Suprapubic skin (tissue), 4 donors: Measurements from ENCODE around the gene RAPH1. TPM values are rescaled to one million over a fixed set of nuclear protein-coding genes. Genes with fewer than 3 reads are reported as not detected.
"Not testable (repeated sequence)": the region's sequence is repeated elsewhere in the genome, so short reads cannot be mapped to it uniquely, and the experiment has no call there.

ENCODE experiments used
- DNase-seq, 2 donors: peaks; one replicate each; pipeline ENCODE4 v3.0.0-alpha.2; 2019; ENCODE audit warnings: low spot score in 2 of 2
- H3K27ac ChIP-seq: fragments of 200-600 bp; sonication (generic); one replicate; pipeline ENCODE4 v1.5.1; 2019
- H3K27me3 ChIP-seq: fragments of 200-600 bp; sonication (generic); one replicate; pipeline ENCODE4 v1.5.1; 2019
- H3K36me3 ChIP-seq: fragments of 200-600 bp; sonication (generic); one replicate; pipeline ENCODE4 v1.5.1; 2019
- H3K4me1 ChIP-seq: fragments of 200-600 bp; sonication (generic); one replicate; pipeline ENCODE4 v1.5.1; 2019
- H3K4me3 ChIP-seq: fragments of 200-600 bp; sonication (generic); one replicate; pipeline ENCODE4 v1.5.1; 2019; ENCODE audit warnings: mild to moderate bottlenecking
- H3K9me3 ChIP-seq: fragments of 200-600 bp; sonication (generic); one replicate; pipeline ENCODE4 v1.5.1; 2019
- EP300 ChIP-seq: sonication (generic); formaldehyde crosslinking; IDR thresholded peaks from one replicate; pipeline ENCODE4 v1.6.1; 2017; ENCODE audit warnings: antibody characterized with exemption
- POLR2A ChIP-seq, 2 donors: fragments of 450-650 bp; IDR thresholded peaks; one replicate each; pipeline ENCODE4 v1.6.1; 2017; ENCODE audit warnings: antibody characterized with exemption in 2 of 2, mild to moderate bottlenecking in 2 of 2, moderate library complexity in 2 of 2
- POLR2AphosphoS5 ChIP-seq, 3 donors: sonication (generic); formaldehyde crosslinking; IDR thresholded peaks; one replicate each; pipeline ENCODE4 v1.6.1; 2017; ENCODE audit warnings: antibody characterized with exemption in 3 of 3
- WGBS: methylation state at CpG from one replicate; pipeline ENCODE4 v1.1.5; 2018; 5-methylcytosine and 5-hydroxymethylcytosine counted together
- total RNA-seq, 4 donors: library from RNA; depleted of rRNA; stranded (reverse); fragments of >200 nt; gene quantifications; one replicate each; pipeline ENCODE4 v1.1.0, GENCODE V29; 2016
- TF ChIP-seq, protein P1 (sequence below), 2 donors: fragments of 200-600 bp in 1 of 2; fragments of 450-650 bp in 1 of 2; sonication (generic) in 1 of 2; IDR thresholded peaks; one replicate each; pipeline ENCODE4 v1.5.1; 2016 to 2019; ENCODE audit warnings: antibody characterized with exemption in 2 of 2, mild to moderate bottlenecking in 1 of 2, moderate library complexity in 1 of 2

RAPH1 gene
- total RNA-seq, 4 donors from 2014 or later: 38.3 to 58.2 (median 49.3) TPM

DNA sequence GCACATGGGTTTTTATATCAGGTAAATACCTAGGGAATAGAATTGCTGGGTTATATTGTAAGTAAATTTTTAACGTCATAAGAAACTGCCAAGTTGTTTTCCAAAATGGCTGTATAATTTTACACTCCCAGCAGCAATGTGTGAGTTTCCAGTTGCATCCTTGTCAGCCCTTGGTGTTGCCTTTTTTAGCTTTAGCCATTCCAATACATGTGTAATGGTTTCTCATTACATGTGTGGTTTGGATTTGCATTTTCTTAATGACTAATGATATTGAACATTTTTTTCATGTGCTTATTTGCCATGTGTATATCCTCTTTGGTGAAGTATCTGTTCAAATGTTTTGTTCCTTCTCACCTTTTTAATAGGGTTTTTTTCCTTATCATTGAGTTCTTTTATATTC, 136.1 kb downstream of the RAPH1 start:
- WGBS: 91% methylated on average over 1 of the region's 1 CpG
- TF ChIP-seq EP300 (no peak), POLR2A (IDR thresholded peaks at IDR 0.05) (no peak), POLR2AphosphoS5 (IDR thresholded peaks at IDR 0.05) (no peak)
- TF ChIP-seq, protein P1, sequence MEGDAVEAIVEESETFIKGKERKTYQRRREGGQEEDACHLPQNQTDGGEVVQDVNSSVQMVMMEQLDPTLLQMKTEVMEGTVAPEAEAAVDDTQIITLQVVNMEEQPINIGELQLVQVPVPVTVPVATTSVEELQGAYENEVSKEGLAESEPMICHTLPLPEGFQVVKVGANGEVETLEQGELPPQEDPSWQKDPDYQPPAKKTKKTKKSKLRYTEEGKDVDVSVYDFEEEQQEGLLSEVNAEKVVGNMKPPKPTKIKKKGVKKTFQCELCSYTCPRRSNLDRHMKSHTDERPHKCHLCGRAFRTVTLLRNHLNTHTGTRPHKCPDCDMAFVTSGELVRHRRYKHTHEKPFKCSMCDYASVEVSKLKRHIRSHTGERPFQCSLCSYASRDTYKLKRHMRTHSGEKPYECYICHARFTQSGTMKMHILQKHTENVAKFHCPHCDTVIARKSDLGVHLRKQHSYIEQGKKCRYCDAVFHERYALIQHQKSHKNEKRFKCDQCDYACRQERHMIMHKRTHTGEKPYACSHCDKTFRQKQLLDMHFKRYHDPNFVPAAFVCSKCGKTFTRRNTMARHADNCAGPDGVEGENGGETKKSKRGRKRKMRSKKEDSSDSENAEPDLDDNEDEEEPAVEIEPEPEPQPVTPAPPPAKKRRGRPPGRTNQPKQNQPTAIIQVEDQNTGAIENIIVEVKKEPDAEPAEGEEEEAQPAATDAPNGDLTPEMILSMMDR (IDR thresholded peaks at IDR 0.05): no peak

DNA sequence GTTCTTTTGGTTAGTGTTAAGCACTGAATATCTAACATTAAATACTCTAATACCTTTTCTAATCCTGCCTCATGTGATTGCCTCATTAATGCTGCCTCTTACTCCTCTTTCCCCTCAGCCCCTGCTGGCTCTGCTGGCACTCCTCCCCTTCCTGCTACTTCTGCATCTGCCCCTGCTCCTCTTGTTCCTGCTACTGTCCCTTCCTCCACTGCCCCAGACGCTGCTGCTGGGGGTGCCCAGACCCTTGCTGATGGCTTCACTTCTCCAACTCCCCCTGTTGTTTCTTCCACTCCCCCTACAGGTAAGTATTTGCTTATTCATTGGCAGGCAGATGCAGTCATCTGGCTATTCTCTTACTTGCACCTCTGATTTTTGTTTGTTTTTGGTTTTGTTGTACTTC, 138.4 kb downstream of the RAPH1 start:
- TF ChIP-seq, protein P1 (IDR thresholded peaks at IDR 0.05): no peak
- TF ChIP-seq POLR2A (IDR thresholded peaks at IDR 0.05) (no peak), EP300 (no peak), POLR2AphosphoS5 (IDR thresholded peaks at IDR 0.05) (no peak)
- Histone ChIP-seq H3K4me3 (no peak overlapping the region), H3K27me3 (no peaks in the 10 kb centered on the region), H3K4me1 (no peaks in the 10 kb centered on the region), H3K9me3 (no peaks in the 10 kb centered on the region), H3K36me3 (peaks cover 22% of the 10 kb centered on the region), H3K27ac (no peak overlapping the region)
- DNase-seq: no peak
- WGBS: 57% methylated on average over 1 of the region's 1 CpG

More for the DNA sequence above, 136.1 kb downstream of the RAPH1 start:
- Histone ChIP-seq H3K4me1 (no peaks in the 10 kb centered on the region), H3K36me3 (peaks cover 18% of the 10 kb centered on the region), H3K4me3 (no peak overlapping the region), H3K27me3 (no peaks in the 10 kb centered on the region), H3K27ac (no peak overlapping the region), H3K9me3 (no peaks in the 10 kb centered on the region)
- no peak for DNase-seq

DNA sequence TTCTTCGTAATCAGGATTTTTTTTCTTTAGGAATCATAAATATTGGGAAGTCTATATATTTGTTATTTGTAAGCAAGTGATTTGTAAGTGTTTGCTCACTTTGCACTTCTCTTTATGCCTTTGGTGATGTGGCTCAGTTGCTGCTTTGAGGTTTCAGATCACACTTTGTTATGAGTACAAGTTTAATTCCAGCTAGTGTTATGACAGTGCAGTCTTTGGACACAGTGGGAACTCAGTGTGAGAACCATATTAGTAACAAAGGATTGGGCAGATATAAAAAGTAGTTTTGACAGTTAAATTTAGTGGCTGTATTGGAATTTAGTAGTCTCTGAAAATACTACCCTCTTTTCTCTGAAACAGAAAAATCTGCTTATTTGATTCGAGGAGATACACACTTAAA, 139.2 kb downstream of the RAPH1 start:
- DNase-seq: no peak
- Histone ChIP-seq H3K9me3 (no peaks in the 10 kb centered on the region), H3K4me3 (no peak overlapping the region), H3K27ac (no peak overlapping the region), H3K4me1 (no peaks in the 10 kb centered on the region), H3K36me3 (peaks cover 22% of the 10 kb centered on the region), H3K27me3 (no peaks in the 10 kb centered on the region)
- no peak for TF ChIP-seq POLR2A (IDR thresholded peaks at IDR 0.05)
- TF ChIP-seq, protein P1 (IDR thresholded peaks at IDR 0.05): no peak
- no peak for TF ChIP-seq POLR2AphosphoS5 (IDR thresholded peaks at IDR 0.05)
- TF ChIP-seq EP300: no peak
- 94% methylated on average over 2 of the region's 2 CpGs for WGBS

DNA sequence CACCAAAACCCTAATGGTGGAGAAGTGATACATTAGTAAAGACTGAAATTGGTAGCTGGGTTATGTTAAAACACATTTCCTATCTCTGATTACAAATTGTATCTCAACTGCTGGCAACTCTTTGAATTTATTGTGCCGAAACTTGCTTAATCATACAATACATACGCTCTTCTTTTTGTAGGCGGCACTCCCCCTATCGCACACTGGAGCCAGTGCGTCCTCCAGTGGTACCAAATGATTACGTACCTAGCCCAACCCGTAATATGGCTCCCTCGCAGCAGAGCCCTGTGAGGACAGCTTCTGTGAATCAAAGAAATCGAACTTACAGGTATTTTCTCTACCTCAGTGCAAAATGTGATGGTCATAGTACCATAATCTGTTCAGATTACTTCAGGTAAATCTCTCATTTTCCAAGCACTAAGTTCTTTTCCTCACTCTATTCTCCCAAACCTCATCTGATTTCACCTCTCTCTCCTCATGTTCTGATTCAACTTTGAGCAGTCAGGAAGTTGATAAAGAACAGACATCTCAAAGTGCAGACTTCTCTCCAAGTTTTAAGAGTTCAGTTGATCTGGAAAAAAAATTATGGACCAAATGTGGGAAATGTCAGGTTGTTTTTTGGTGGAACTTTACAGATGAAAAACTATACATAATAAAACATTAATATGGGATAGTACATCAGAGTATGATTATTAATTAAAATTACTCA, 140.4 kb downstream of the RAPH1 start:
- Histone ChIP-seq H3K9me3 (no peaks in the 10 kb centered on the region), H3K27me3 (no peaks in the 10 kb centered on the region), H3K27ac (no peak overlapping the region), H3K4me1 (no peaks in the 10 kb centered on the region), H3K4me3 (no peak overlapping the region), H3K36me3 (peaks cover 22% of the 10 kb centered on the region)
- whole genome bisulfite sequencing: 97% methylated on average over 9 of the region's 9 CpGs
- no peak for DNase-seq
- TF ChIP-seq POLR2AphosphoS5 (IDR thresholded peaks at IDR 0.05) (no peak), EP300 (no peak), POLR2A (IDR thresholded peaks at IDR 0.05) (no peak)
- TF ChIP-seq, protein P1 (IDR thresholded peaks at IDR 0.05): no peak

DNA sequence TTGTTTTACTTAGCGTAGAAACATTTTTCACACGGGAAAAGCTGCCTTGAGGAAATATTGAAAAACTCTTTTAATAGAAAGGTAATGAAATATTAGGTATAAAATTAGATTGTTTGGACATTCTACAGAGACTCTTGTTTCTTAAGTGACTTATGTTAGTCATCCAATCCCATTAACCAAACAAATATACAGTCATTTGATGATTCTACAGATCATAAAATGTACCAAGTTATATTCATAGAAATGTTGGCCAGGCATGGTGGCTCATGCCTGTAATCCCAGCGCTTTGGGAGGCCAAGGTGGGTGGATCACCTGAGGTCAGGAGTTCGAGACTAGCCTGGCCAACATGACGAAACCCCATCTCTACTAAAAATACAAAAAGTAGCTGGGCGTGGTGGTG, 146.9 kb downstream of the RAPH1 start:
- not testable (repeated sequence) for H3K4me1 ChIP-seq, H3K9me3 ChIP-seq, DNase-seq, H3K27me3 ChIP-seq, H3K27ac ChIP-seq, H3K36me3 ChIP-seq, H3K4me3 ChIP-seq
- WGBS: 96% methylated on average over 6 of the region's 6 CpGs

DNA sequence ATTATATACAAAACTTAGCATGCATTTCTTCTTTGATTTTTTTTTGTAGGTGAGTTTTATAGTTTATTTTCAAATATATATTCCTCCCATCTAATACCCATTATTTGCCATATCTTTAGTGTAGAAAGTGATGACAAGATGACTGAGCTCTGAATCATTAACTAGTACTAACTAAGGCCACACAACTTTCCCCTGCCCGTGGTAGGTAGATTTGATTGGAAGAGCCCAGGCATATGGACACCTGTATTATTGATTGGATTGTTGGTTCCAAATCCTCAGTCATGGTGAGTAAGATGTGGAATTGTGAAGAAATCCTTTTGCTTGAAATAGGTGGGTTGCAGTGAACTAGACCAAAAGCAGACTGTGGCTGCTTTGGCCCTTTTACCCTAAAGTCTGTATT, 152.1 kb downstream of the RAPH1 start:
- H3K27me3 ChIP-seq: no peaks in the 10 kb centered on the region
- H3K9me3 ChIP-seq: no peaks in the 10 kb centered on the region
- TF ChIP-seq POLR2AphosphoS5 (IDR thresholded peaks at IDR 0.05): no peak
- no peak for TF ChIP-seq EP300
- TF ChIP-seq POLR2A (IDR thresholded peaks at IDR 0.05): no peak
- TF ChIP-seq, protein P1 (IDR thresholded peaks at IDR 0.05): no peak
- 93% methylated on average over 1 of the region's 1 CpG for WGBS
- no peaks in the 10 kb centered on the region for H3K4me1 ChIP-seq
- no peaks in the 10 kb centered on the region for H3K36me3 ChIP-seq
- H3K4me3 ChIP-seq: no peak overlapping the region
- DNase-seq: no peak
- no peak overlapping the region for H3K27ac ChIP-seq
